A549 (cell line): Measurements from ENCODE around the gene ZNF367. TPM values are rescaled to one million over a fixed set of nuclear protein-coding genes. Genes with fewer than 3 reads are reported as not detected.
"Not testable (repeated sequence)": the region's sequence is repeated elsewhere in the genome, so short reads cannot be mapped to it uniquely, and the experiment has no call there.

ENCODE experiments used
- ATAC-seq, 2 experiments: fragments of 200-7000 bp in 1 of 2; fragments of >200 bp in 1 of 2; cut with Nextera tagmentation in 1 of 2; cut with Tn5 transposase in 1 of 2; 3 replicates each; pipeline versions ENCODE4 v1.8.0 to v1.9.1; 2018 to 2020; ENCODE audit warnings: mild to moderate bottlenecking in 1 of 2, moderate library complexity in 1 of 2
- CTCF ChIA-PET: fragments of 300-600 bp; sonication (Branson Sonifier 250); formaldehyde crosslinking; extraction: SDS; loops from one replicate; lab custom pipeline; 2021; ENCODE audit warnings: antibody characterized with exemption, inconsistent platforms; lab: Yijun Ruan, JAX
- POLR2A ChIA-PET: fragments of 350-600 bp; formaldehyde crosslinking; extraction: SDS; loops from one replicate; lab custom pipeline; 2021; ENCODE audit warnings: antibody characterized with exemption, inconsistent platforms; lab: Yijun Ruan, JAX
- DNase-seq, 2 experiments: peaks; one replicate each; pipeline versions ENCODE4 v3.0.0 to v3.0.0-alpha.2; 2011 to 2016; ENCODE audit warnings: low read depth in 1 of 2, low spot score in 1 of 2
- FAIRE-seq: peaks from 2 replicates; lab custom pipeline; 2011; peaks lifted over from hg19 to GRCh38; lab: Jason Lieb, UNC
- H3K27ac ChIP-seq, 2 experiments: fragments of >200 bp; sonication (Bioruptor Twin); formaldehyde crosslinking; 3 replicates each; pipeline ENCODE4 v1.5.1; 2016 to 2017
- H3K4me1 ChIP-seq: fragments of >200 bp; sonication (Bioruptor Twin); formaldehyde crosslinking; 3 replicates; pipeline ENCODE4 v1.6.1; 2016
- H3K4me2 ChIP-seq: fragments of >200 bp; sonication (Bioruptor Twin); formaldehyde crosslinking; 3 replicates; pipeline ENCODE4 v1.6.1; 2016
- H3K4me3 ChIP-seq: fragments of >200 bp; sonication (Bioruptor Twin); formaldehyde crosslinking; 3 replicates; pipeline ENCODE4 v1.5.1; 2016
- H3K9me3 ChIP-seq: fragments of >200 bp; sonication (Bioruptor Twin); formaldehyde crosslinking; 3 replicates; pipeline ENCODE4 v1.6.1; 2016
- CBX2 ChIP-seq: fragments of 200-600 bp; sonication (generic); IDR thresholded peaks from 2 replicates; pipeline ENCODE4 v1.6.1; 2016; ENCODE audit warnings: low read depth, mild to moderate bottlenecking, borderline replicate concordance
- EHF ChIP-seq: fragments of 250-450 bp; sonication (Bioruptor Pico); IDR thresholded peaks from 2 replicates; pipeline ENCODE4 v1.5.0; 2020; ENCODE audit warnings: mild to moderate bottlenecking
- EP300 ChIP-seq, 2 experiments: fragments of >200 bp; sonication (Bioruptor Twin); formaldehyde crosslinking; IDR thresholded peaks; 2 replicates in 1 of 2; 3 replicates in 1 of 2; pipeline ENCODE4 v1.6.1; 2016 to 2017
- FOSB ChIP-seq: fragments of 250-450 bp; sonication (Bioruptor Pico); IDR thresholded peaks from 2 replicates; pipeline ENCODE4 v1.5.0; 2020; ENCODE audit warnings: mild to moderate bottlenecking, moderate library complexity
- HOXA7 ChIP-seq: fragments of 250-450 bp; sonication (Bioruptor Pico); IDR thresholded peaks from 2 replicates; pipeline ENCODE4 v1.5.0; 2020; ENCODE audit warnings: mild to moderate bottlenecking, moderate library complexity
- HOXB13 ChIP-seq: fragments of 250-450 bp; sonication (Bioruptor Pico); IDR thresholded peaks from 2 replicates; pipeline ENCODE4 v1.5.0; 2020; ENCODE audit warnings: low read depth, mild to moderate bottlenecking, moderate library complexity
- JUNB ChIP-seq: fragments of >200 bp; sonication (Bioruptor Twin); formaldehyde crosslinking; IDR thresholded peaks from 2 replicates; pipeline ENCODE4 v1.6.1; 2016
- MYC ChIP-seq: IDR thresholded peaks from 2 replicates; pipeline ENCODE4 v1.6.1; 2012; ENCODE audit warnings: mild to moderate bottlenecking, inconsistent platforms, low read length, improper control_type of control experiment, borderline replicate concordance
- NPAS2 ChIP-seq: fragments of 250-450 bp; sonication (Bioruptor Pico); IDR thresholded peaks from 2 replicates; pipeline ENCODE4 v1.8.0; 2022; ENCODE audit warnings: mild to moderate bottlenecking, moderate library complexity, borderline replicate concordance
- RAD21 ChIP-seq, 2 experiments: fragments of >200 bp in 1 of 2; sonication (Bioruptor Twin) in 1 of 2; formaldehyde crosslinking in 1 of 2; IDR thresholded peaks in 1 of 2; conservative IDR thresholded peaks in 1 of 2; 2 replicates in 1 of 2; 3 replicates in 1 of 2; pipeline ENCODE4 v1.6.1; 2012 to 2018; ENCODE audit warnings: inconsistent platforms in 1 of 2
- RCOR1 ChIP-seq: fragments of 150-350 bp; IDR thresholded peaks from 2 replicates; pipeline ENCODE4 v1.6.1; 2014; ENCODE audit warnings: antibody characterized with exemption, low read length, low read depth
- ZNF302 ChIP-seq: fragments of 250-450 bp; sonication (Bioruptor Pico); IDR thresholded peaks from 2 replicates; pipeline ENCODE4 v1.9.0; 2021; ENCODE audit warnings: inconsistent platforms, mild to moderate bottlenecking, moderate library complexity
- WGBS: methylation state at CpG from one replicate; pipeline ENCODE4 v1.1.6; 2017; ENCODE audit errors: missing lambda C conversion rate; 5-methylcytosine and 5-hydroxymethylcytosine counted together
- polyA plus RNA-seq, 4 experiments: library from polyadenylated mRNA; depleted of rRNA in 3 of 4; stranded (reverse); fragments of >200 nt; fragmentation: RNase III in 1 of 4; extraction: RNeasy Plus Mini Kit Qiagen cat#74134 plus additional on column Dnase treatment in 1 of 4; gene quantifications; 2 replicates in 3 of 4; 3 replicates in 1 of 4; pipeline ENCODE4 v1.2.3, GENCODE V29; 2011 to 2017
- TF ChIP-seq, protein P1 (sequence below): fragments of 200-600 bp; sonication (generic); IDR thresholded peaks from 2 replicates; pipeline ENCODE4 v1.6.1; 2016; ENCODE audit warnings: antibody characterized with exemption, mild to moderate bottlenecking, moderate library complexity
- TF ChIP-seq, protein P2 (sequence below): fragments of >200 bp; sonication (Bioruptor Twin); formaldehyde crosslinking; IDR thresholded peaks from 3 replicates; pipeline ENCODE4 v1.5.1; 2016
- TF ChIP-seq, protein P3 (sequence below): fragments of >200 bp; sonication (Bioruptor Twin); formaldehyde crosslinking; IDR thresholded peaks from 3 replicates; pipeline ENCODE4 v1.6.1; 2016
- TF ChIP-seq, protein P4 (sequence below): fragments of 150-350 bp; IDR thresholded peaks from 2 replicates; pipeline ENCODE4 v1.6.1; 2014; ENCODE audit warnings: low read depth, mild to moderate bottlenecking, low read length

Gene ZNF367
- polyA plus RNA-seq, 2 of the 4 experiments (the other 2 are of a cell fraction): 4.8 to 8.3 TPM

DNA sequence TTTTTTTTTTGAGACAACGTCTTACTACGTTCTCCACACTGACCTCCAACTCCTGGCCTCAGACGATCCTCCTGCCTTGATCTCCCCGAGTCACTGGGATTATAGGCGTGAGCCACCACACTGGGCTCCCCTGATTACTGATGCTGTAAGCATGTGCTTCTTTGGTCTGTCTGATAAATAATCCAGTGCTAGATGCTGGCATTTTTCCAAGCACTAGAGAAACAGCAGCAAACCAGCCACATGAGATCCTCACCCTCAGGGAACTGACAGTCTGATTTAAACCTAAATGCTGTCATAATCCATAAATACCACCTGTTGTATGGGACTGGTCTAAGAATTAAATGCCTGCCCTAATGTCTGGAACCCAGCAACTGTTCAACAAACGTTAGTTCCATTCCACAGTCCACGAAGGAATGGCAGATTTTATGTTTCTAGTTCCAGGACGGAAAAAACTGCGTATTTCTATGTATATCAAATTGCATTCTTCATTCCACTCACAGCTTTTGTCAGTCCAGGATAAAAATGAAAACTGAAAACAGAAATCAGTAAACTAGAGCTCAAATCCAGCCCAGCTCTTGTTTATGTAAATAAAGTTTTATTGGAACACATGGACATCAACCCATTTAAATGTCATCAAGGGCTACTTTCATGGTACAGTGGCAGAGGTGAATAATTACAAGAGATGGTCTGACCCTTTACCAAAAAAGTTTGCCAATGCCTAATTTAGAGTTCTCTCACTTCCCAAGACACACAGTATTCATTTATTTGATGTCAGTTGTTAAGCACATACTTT, 54.8 kb downstream of the ZNF367 start:
- no peaks in the 10 kb centered on the region for H3K9me3 ChIP-seq
- H3K4me1 ChIP-seq: no peaks in the 10 kb centered on the region
- H3K27ac ChIP-seq: no peak overlapping the region
- ATAC-seq: no peak
- CTCF ChIA-PET: interaction anchor here (1.4 kb wide), 1 partner anchor 36 kb away, joined by 6 read pairs; no protein-coding TSS in a partner anchor
- no peak for DNase-seq
- no peak for FAIRE-seq
- TF ChIP-seq RAD21 (conservative IDR thresholded peaks at IDR 0.05 in 1 of 2, IDR thresholded peaks at IDR 0.05 in 1 of 2): no peak
- no peak for TF ChIP-seq HOXB13 (CRISPR knock-in tag)
- no peak for TF ChIP-seq EHF (CRISPR knock-in tag)
- TF ChIP-seq ZNF302 (CRISPR knock-in tag): no peak
- TF ChIP-seq, protein P1, sequence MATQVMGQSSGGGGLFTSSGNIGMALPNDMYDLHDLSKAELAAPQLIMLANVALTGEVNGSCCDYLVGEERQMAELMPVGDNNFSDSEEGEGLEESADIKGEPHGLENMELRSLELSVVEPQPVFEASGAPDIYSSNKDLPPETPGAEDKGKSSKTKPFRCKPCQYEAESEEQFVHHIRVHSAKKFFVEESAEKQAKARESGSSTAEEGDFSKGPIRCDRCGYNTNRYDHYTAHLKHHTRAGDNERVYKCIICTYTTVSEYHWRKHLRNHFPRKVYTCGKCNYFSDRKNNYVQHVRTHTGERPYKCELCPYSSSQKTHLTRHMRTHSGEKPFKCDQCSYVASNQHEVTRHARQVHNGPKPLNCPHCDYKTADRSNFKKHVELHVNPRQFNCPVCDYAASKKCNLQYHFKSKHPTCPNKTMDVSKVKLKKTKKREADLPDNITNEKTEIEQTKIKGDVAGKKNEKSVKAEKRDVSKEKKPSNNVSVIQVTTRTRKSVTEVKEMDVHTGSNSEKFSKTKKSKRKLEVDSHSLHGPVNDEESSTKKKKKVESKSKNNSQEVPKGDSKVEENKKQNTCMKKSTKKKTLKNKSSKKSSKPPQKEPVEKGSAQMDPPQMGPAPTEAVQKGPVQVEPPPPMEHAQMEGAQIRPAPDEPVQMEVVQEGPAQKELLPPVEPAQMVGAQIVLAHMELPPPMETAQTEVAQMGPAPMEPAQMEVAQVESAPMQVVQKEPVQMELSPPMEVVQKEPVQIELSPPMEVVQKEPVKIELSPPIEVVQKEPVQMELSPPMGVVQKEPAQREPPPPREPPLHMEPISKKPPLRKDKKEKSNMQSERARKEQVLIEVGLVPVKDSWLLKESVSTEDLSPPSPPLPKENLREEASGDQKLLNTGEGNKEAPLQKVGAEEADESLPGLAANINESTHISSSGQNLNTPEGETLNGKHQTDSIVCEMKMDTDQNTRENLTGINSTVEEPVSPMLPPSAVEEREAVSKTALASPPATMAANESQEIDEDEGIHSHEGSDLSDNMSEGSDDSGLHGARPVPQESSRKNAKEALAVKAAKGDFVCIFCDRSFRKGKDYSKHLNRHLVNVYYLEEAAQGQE: no peak
- no peak for TF ChIP-seq JUNB
- TF ChIP-seq MYC: no peak
- TF ChIP-seq NPAS2 (CRISPR knock-in tag): no peak
- no peak for TF ChIP-seq EP300 (IDR thresholded peaks at IDR 0.05)
- TF ChIP-seq, protein P2, sequence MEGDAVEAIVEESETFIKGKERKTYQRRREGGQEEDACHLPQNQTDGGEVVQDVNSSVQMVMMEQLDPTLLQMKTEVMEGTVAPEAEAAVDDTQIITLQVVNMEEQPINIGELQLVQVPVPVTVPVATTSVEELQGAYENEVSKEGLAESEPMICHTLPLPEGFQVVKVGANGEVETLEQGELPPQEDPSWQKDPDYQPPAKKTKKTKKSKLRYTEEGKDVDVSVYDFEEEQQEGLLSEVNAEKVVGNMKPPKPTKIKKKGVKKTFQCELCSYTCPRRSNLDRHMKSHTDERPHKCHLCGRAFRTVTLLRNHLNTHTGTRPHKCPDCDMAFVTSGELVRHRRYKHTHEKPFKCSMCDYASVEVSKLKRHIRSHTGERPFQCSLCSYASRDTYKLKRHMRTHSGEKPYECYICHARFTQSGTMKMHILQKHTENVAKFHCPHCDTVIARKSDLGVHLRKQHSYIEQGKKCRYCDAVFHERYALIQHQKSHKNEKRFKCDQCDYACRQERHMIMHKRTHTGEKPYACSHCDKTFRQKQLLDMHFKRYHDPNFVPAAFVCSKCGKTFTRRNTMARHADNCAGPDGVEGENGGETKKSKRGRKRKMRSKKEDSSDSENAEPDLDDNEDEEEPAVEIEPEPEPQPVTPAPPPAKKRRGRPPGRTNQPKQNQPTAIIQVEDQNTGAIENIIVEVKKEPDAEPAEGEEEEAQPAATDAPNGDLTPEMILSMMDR: no peak
- TF ChIP-seq FOSB (CRISPR knock-in tag): no peak
- no peak for TF ChIP-seq HOXA7
- no peak for TF ChIP-seq RCOR1
- TF ChIP-seq, protein P3, sequence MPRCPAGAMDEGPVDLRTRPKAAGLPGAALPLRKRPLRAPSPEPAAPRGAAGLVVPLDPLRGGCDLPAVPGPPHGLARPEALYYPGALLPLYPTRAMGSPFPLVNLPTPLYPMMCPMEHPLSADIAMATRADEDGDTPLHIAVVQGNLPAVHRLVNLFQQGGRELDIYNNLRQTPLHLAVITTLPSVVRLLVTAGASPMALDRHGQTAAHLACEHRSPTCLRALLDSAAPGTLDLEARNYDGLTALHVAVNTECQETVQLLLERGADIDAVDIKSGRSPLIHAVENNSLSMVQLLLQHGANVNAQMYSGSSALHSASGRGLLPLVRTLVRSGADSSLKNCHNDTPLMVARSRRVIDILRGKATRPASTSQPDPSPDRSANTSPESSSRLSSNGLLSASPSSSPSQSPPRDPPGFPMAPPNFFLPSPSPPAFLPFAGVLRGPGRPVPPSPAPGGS: no peak
- TF ChIP-seq CBX2: no peak
- TF ChIP-seq, protein P4, sequence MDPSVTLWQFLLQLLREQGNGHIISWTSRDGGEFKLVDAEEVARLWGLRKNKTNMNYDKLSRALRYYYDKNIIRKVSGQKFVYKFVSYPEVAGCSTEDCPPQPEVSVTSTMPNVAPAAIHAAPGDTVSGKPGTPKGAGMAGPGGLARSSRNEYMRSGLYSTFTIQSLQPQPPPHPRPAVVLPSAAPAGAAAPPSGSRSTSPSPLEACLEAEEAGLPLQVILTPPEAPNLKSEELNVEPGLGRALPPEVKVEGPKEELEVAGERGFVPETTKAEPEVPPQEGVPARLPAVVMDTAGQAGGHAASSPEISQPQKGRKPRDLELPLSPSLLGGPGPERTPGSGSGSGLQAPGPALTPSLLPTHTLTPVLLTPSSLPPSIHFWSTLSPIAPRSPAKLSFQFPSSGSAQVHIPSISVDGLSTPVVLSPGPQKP: no peak
- POLR2A ChIA-PET: no interaction called here
- 94% methylated on average over 9 of the region's 9 CpGs for WGBS
- H3K4me2 ChIP-seq: no peak overlapping the region
- no peak overlapping the region for H3K4me3 ChIP-seq

DNA sequence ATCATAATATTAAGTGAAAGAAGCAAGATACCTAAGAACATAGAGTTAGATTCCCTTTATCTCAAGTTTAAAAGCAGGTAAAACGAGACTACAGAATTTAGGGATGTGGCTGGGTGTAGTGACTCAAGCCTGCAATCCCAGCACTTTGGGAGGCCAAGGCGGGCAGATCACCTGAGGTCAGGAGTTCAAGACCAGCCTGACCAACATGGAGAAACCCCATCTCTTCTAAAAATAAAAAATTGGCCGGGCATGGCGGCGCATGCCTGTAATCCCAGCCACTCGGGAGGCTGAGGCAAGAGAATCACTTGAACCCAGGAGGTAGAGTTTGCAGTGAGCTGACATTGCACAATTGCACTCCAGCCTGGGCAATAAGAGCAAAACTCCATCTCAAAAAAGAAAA, 56.1 kb downstream of the ZNF367 start:
- DNase-seq, H3K27ac ChIP-seq, H3K4me1 ChIP-seq, H3K4me2 ChIP-seq, ATAC-seq, CTCF ChIA-PET, FAIRE-seq, H3K4me3 ChIP-seq, H3K9me3 ChIP-seq, POLR2A ChIA-PET: not testable (repeated sequence)
- 95% methylated on average over 6 of the region's 6 CpGs for WGBS
